Stimulated activated CD8-positive, alpha-beta memory T cell treated with anti-CD3 and anti-CD28 coated beads, Interleukin-15, amount 100 ng/mL, for 48 hours (primary cell): ENCODE data around the gene DHRS7.
A peak's percentile ranks its signal among the peaks of the same experiment; 100 is the strongest.

Experiments
- DNase-seq, 2 donors: peaks; one replicate each; pipeline ENCODE4 v3.0.0-alpha.2; 2020; ENCODE audit warnings: low read depth in 2 of 2

DHRS7 gene, protein sequence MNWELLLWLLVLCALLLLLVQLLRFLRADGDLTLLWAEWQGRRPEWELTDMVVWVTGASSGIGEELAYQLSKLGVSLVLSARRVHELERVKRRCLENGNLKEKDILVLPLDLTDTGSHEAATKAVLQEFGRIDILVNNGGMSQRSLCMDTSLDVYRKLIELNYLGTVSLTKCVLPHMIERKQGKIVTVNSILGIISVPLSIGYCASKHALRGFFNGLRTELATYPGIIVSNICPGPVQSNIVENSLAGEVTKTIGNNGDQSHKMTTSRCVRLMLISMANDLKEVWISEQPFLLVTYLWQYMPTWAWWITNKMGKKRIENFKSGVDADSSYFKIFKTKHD

DNA sequence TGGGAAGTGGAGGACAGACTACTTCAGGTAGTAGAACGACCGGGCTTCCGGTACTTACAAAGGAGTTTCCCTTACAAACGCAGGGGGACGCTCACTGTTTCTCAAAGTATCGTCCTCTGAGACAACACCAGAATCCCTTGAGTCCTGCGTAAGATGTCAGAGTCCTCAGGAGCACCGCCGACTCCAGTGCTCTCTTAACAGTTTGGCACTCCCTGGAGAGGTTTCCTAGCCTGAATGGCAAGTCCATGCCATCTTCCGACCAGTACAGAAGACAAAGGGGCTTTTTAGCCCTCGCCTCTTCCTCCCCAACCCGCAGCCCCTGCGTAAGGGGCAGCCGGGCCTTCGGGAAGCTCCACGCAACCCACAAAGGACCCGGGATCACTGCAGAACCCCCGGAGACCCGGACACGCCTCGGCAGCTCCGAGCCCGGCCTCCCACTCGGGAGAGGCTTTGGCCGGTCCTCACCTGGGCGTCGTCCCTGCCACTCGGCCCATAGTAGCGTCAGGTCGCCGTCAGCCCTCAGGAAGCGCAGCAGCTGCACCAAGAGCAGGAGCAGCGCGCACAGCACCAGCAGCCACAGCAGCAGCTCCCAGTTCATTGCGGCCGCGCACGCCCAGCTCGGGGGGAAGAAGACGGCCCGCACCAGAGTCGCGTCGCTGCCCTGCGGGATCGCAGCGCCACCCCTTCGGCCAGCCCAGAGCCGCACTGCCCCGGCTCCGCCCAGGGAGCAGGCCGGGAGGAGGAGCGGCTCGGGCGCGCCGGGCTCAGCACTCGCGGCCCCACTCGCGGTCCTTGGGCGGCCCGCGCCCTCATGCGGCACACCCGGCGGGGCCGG is at the start of gene DHRS7:
Gene DHRS7 (minus strand): TSS at position 687 of the 835 bp plus-strand sequence. CDS start 89 bp downstream, at position 598.
- peak; percentile 68 to 73 for DNase-seq

DNA sequence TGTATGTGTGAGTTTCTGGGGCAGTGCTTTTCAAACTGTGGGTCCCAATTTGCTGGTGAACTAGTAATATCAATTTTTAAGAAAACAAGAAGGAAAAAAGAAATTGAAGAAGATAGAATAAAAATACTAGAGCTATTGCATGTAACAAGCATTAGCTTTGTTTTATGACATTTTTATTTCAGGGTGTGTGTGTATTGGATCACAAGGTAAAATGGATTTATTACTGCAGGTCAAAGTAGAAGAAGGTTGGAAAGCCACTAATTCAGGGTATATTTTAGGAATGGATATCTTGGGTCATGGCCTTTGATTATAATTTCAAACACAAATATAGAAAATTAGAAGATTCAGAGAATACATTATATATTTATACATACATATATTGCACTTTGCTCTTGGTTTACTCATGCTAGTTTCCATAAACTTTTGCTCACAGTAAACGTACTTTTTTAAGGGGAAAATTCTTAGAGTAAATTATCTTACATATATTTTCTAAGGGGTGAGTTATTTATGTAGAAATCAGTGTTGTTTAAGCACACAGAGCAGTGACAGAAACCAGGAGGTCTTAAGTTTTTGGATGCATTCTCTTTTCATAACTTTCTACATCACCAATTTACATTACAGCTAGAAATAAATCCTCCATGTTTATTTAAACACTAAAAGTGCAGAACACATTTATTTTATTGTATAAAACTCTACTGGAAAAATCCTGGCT is 49.4 kb upstream of the DHRS7 start:
- DNase-seq = no peak

DNA sequence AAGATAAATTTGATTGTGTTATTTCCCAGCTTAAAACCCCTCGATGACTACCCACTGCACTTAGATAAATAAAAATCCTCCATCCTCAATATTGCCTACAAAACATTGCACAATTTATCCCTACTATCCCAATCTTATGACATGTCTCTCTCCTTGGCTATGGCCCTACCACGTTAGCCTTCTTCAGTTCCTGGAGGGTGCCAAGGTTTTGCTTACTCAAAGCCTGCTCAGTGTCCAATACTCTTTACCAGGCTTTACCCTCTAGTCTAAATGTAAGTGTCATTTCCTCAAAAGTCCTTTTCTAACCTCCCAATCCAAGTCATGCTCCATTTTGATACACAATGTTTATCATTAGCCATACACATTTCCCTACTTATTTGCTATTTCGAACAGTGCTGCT is 48.8 kb upstream of the DHRS7 start:
- no peak for DNase-seq

DNA sequence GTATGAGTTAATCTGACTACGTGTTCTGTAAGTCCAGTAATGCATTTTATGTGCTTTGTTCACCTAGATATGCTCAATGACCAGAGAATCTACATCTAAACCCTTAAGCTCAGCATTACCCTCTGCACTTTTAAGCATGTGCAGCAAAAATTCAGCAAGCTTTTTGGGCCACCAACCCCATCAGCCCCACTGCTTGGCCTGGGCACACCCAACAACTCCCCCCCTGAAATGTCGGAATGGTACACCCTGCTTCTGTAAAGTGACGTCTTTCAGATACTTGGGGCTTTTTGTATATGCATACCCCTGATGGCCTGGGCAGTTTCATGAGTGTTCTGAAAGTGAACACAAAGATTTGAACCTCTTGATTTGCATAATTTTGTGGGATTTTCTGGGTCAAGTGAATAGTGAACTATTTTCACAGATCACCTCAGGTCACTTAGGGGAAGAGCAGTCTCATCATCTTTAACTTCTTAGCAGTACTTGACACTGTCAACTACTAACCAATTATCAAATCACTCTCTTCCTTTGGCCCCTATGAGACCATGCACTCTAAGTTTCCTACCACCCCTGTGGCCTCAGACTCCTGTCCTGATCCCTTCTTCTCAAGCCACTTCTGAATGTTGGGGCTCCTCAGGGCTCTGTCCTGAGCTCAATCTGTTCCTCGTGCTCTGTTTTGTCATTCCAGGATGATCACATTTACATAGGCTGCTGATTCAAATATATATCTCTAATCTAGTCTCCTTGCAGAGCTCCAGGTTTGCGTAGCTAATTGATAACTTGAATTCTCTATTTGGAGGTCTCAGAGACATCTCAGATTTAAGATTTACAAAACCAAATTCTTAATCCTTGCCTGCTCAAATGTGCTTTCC is 47.5 kb upstream of the DHRS7 start:
- DNase-seq = no peak

DNA sequence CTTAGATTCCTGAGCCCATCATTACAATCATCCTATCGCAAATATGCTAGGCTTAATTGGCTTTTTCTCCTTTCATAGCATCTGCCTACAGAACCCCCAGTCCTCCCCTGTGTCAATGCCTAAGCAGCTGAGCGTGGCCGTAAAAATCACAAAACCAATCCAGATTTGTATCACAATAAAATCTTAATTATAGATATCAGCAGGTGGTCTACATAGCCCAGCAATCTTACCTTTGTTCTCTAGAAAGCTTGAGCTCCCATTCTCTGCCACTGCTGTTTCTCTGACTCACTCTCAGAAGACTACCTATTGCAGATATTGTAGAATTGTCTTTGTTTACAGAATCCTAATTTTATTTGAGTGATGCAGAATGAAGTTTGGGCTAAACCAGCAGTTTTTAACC is 46.0 kb upstream of the DHRS7 start:
- no peak for DNase-seq

DNA sequence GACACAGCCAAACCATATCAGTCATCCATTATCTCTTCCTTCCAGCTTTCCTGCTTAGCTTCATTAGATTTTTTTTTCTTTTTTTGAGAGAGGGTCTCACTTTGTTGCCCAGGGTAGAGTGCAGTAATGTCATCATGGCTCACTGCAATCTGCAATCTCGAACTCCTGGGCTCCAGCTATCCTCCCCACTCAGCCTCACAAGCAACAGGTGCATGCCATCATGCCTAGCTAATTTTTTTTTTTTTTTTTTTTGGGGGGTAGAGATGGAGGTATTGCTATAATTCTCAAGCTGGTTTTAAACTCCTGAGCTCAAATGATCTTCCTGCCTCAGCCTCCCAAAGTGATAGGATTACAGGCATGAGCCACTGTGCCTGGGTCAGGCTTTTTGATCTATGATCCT is 45.5 kb upstream of the DHRS7 start:
- no peak for DNase-seq

DNA sequence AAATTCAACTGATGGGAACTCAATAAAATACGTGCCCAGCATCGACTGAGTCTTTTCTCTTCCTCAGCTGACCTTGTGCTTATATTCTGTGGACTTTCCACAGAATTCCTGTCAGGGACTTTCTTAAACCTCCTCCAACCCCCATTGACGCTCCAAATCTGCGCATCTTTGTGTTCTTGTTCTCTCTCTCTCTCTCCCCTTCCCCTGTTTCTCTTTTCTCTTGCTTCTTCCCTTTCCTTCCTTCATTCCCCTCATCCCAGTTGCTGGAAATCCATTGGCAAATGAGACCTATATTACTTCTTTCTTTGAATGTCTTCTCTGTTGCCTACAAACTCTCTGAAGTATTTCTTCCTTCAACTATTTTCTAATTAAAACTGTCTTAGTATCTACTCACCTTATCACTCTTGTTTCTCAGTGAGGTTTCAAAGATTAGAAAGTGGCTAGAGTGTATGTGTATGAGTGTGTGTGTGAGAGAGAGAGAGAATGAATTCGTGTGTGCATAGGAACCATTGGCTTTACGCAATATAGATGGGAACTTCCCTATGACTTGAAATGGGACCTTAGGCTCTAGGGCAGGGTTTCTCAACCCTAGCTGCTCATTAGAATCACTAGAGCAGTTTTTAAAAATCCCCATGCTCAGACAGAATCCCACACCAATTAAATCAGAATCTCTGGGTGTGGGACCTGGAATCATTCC is 41.8 kb upstream of the DHRS7 start:
- no peak for DNase-seq

DNA sequence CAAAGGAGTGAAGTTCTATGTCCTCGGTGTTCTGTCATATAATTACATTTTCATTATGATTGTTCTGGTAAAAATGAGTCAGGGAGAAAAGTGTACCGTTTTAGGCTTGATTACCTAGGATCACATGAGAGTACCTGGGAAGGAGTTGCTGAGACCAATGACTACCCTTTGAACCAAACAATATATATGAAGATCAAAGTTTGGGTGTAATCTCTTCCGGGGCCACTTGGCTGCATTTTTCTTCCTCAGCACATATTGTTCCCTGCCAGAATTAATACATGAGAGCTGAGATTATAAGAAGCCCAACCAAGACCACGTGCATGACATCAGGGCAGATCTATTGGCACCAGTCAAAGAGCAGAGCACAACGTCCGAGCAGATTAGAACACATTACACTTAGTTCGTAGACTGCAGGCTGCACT is 41.1 kb upstream of the DHRS7 start:
- DNase-seq = no peak

DNA sequence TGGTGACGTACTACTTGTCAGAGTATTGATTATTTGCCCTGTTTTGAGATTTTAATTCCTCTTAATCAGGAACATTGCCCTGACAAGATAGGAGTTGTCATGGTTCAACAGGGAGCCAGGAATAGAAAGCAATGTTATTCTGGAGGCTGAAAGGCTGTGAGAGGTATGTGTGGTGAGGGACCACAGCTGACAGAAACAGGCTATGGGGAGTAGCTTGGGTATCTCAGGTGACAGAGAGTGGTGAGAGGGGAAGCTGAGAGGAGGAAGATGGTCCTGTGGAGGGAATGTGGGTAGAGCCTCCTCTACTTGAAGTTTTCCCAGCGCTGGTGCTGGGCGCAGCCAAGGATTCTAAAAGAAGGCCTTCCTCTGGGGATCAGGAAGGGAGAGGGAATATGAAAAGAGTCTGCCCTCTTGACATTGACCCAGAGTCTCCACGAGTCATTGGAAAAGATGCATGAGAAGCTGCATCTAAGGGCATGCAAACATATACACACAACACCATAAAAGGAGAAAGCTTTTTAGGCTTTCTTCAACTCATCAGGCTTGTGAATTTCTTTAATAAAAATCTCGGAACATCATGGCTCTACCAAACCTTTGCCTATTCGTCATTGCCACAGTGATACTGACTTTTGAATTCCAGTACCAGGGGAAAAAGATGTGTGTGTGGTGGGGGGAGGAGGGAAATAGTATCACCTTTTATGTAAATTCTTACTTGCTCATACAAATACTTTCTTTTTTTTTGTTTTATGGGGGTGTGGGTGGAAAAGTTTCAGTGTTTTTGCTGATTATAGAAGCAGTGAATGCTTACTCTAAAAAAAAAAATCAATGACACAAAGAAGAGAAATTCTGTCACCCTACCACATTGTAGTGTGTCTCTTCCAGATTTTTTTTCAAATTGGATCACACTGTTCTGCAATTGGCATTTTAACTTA is 39.9 kb upstream of the DHRS7 start:
- no peak for DNase-seq

DNA sequence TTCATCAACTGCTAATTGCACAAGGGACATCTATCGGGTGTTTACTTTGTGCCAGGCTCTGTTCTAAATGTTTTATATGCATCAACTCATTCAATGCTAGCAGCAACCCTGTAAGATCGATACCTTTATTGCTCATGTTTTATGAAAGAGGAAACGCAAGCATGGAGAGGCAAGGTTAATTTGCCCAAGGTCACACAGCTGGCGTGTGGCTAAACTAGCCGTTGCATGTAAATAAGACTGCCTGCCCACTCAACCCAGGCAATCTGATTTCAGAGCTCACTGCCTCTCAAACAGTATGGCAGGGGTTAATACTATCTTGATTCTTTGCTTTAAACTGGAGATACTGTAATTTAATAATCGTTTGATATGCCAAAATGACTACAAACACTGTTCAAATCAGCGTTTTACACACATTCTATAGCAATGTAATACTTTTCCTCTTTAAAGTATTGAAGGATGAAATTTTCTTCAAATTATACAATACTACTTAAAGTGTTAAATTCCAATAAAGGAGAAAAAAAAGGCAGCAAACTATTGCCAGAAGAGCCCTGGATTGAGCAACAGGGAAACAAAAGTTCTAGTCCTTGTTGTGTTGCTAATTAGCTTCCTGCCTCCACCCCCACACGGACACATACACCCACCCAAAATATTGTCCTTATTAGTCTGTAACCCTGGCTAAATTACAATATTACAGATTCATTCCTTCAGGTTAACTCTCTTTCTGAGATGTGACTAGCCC is 39.1 kb upstream of the DHRS7 start:
- DNase-seq = no peak

DNA sequence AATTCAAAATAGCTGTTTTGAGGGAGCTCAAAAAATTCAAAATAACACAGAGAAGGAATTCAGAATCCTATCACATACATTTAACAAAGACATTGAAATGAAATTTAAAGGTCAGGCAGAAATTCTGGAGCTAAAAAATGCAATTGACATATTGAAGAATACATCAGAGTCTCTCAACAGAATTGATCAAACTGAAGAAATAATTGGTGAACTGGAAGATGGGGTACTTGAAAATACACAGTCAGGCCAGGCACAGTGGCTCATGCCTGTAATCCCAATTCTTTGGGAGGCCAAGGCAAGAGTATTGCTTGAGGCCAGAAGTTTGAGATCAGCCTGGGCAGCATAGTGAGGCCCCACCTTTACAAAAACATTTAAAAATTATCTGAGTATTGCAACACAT is 34.1 kb upstream of the DHRS7 start:
- DNase-seq = no peak

DNA sequence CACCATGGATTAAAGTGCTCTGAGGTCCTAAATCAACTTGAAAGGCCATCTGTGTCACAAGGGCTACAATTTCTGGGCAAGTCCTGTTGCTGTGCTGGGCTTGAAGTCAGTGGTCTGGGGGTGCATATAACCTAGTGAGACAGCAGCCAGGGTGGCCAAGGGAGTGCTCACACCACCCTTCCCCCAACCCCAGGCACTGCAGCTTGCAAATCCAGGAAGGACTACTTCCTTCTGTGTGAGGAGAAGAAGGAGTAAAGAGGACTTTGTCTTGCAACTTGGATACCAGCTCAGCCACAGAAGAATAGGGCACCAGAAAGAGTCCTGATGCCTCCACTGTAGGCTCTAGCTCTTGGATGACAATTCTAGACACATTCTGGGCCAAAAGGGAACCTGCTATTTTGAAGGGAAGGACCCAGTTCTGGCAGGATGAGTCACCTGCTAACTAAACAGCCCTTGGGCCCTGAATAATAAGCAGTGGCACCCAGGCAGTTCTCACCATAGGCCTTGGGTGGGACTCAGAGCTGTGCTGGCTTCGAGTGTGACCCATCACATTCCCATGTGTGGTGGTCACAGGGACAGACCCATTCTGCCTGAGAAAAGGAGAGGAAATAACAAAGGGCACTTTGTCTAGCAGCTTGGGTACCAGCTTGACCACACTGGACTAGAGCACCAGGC is 32.6 kb upstream of the DHRS7 start:
- no peak for DNase-seq

DNA sequence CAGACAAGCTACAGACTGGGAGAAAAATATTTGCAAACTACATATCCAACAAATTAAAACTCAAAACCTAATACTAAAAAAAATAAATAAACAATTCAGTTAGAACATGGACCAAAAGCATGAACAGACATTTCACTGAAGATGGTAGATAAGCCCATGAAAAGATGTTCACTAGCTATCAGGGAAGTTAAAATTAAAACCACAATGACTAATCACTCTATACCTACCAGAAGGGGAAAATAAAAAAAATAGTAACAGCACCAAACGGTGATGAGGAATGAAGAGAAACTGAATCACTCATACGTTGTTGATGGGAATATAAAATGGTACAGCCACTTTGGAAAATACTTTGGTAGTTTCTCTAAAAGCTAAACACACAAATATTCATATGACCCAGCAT is 31.1 kb upstream of the DHRS7 start:
- DNase-seq = no peak

DNA sequence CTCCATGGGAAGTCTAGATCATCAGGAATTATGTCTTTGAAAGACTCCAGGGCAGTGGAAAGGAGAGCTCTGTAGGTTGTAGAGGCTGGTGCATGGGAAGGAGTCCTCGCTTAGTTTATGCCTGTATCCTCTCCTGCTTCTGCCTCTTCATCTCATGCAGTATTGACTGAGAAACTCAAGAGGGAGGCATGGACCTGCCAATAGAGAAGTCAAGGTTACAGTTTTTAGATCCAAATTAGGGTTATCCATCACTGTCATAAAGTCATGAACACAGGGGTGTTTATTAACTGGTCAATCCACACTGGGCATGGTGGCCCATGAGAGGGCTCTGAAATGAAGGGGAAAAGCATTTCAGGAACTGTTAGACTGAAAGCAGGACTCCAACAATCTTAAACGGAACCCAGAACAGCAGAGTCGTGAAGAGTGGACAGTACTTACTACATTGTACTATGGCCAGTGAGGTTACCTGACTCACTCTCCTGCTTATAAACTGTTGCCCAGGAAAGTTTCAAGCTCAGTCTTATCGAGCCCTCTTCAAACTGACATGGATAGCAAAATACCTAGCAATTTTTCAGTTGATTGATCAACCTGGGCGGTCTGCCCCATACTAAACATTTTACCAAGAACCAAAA is 30.1 kb upstream of the DHRS7 start:
- DNase-seq = no peak

DNA sequence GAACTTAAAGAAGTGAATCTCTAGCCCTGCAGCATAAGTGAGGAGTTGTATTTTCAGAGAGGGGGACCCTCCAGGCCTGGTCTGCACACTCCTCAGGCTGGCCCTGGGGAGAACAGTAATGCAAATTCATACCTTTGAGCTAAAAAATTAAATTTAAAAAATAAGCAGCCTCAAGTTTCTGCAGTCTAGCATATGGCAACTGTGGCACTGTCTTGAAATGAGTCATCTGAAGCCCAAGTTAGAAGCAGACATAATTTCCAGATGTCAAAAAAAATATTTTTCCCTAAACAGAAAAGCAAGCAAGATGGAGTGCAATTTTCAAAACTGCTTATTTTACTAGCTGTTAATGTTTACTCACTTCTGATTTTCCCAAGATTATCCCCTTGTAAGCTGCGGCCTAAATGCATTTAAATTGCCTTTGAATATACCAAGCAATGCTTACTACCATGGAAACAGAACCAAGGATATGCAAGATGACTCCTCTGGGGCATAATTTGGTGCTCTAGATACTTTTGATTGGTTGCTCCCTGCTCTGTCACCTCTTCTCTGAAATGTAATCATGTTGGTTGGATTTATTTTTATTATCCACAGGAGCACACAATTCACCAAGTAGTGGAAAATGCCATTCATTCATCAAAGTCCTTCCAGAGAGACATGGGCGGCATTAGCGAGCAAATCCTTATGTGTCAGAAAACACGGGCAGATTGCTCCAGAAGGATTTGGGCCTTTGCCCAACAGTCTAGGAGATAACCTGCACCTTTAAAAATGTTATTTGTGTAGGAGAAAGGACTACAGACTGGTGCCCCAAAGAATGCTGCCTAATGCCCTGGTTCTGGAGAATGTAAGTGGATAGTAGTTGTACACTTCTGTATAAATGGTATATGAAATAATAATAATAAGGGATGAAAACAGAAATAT is 25.0 kb upstream of the DHRS7 start:
- DNase-seq = no peak

DNA sequence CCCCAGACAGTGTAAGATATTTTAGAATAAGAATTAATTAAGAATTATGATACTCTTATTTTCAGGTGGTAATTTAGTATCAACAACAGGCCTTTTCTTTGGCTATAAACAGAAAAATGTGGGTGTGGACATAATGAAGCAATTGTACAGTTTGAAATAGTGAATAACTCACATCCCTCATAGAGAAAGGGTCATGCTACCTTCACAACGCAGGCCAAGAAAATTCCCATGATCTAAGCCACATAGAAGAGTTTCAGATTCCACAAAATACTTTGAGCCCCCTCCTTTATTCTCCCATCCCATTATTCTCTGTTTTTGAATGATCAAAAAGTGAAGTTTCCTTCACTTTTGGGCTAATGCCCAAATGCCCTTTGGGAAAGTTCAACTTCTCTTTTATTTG is 23.5 kb upstream of the DHRS7 start:
- DNase-seq = no peak

DNA sequence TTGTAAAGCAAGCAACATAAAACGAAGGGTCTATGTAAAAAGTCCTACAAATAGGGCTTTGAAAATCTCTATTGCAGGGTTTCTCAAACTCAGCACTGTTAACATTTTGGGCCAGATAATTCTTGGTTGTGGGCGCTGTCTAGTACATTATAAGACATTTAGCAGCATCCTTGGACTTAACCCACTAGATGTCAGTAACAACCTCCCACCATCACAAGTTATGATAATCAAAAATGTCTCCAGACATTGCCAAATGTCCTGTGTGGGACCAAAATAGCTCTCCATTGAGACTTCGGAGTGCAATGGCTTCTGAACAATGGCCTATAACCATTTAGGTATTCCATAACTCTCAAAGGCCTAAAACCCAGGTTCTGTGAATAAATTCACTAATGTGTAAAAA is 22.9 kb upstream of the DHRS7 start:
- DNase-seq = no peak
